ENCODE data around the gene SHROOM2.

SHROOM2 gene

DNA sequence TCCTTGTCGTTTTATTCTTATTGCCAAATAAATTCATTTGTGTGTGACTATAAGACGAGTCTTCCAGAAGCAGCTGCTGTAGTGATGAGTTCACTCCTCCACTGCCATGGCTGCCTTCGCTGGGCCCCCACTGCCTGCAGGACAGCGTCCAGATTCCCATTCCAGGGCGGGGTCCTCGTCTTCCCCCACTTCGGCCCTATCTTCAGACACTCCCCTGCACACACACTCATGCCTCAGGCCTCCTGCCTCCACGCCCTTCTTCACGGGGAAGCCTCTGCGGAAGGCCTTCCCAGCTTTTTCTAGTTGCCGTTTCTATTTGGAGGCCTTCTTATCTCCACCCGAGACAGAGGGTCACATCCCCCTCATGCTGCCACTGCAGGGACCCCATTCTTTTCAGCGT lies 80.4 kb downstream of the SHROOM2 start:
- DNase-seq = no peak

DNA sequence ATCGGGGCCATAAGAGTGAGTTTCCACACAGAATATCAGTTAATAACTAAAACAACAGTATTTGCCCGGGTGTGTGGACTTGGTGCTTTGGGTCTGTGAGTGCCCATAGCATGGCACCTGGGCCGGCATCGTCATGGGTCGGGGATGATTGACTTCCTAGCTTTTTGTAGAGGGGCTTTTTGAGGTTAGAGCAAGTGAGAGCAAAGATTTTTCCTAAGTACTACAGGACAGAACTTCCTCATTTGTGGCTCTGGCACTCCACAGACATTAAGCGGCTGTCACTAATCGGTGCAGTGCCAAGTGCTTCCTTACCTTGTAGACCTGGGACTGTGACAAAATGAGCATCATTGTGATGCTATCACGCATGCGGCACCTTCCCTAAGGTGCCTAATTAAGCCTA lies 81.0 kb downstream of the SHROOM2 start:
- no peak for DNase-seq

DNA sequence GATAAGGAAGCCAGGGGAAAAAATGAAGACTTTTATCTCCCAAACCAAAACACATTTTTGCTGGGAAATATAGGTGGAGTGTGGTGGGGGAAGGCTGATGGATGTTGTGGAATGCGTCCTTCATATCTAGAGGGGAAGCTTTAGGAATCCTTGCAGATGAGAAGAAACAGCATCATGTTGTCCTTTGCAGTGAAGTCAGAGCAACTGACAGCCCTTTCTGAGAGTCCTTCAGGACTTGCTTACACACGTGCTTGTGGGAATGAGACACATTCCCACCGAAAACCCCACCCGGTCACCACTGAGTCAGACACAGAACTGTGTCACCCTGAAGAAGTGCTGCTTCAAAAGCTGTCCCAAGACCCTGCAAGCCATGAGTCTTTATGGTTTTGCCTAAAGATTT lies 81.5 kb downstream of the SHROOM2 start:
- DNase-seq = no peak

DNA sequence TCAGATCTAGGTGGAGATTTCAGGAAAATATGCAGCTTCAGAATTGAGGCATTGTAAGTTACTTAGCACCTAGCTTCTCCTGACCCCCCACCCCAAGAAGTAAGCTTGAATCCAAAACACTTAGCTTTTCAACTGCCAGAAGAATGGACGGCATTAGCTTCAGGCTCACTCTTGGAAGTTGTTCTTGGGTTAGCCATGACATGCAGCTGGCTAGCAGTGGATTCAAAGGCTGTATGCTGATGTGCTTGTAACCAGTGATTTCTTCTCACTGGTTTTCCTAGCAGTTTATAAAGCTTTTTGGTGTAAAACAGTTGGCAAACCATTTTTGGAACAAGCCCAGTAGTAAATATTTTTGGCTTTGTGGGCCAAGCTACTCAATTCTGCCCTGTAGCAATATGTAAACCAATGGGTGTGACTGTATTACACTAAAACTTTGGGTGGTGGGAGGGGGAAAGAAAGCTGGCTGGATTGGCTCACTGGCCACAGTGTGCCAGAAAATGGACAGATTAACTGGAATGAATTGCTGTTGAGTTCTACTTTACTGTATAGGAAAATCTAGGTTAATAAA lies 85.6 kb downstream of the SHROOM2 start:
- no peak for DNase-seq

DNA sequence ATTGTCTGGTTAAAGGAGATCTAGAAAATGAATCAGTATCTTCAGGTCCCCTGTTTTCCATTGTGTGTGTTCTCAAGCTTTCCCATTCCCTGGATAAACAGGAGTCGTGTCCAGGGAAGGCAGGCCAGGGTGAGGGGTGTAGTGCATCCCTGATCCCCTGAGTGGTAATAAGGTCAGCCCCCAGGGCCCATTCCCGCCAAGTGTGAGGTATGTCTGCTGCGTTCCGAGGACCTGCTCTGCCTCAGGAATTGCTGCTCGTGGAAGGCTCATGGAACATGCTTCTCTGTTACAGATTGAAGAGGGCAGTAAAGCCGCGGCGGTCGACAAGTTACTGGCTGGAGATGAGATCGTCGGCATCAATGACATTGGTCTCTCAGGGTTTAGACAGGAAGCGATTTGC lies 87.1 kb downstream of the SHROOM2 start:
- no peak for DNase-seq

DNA sequence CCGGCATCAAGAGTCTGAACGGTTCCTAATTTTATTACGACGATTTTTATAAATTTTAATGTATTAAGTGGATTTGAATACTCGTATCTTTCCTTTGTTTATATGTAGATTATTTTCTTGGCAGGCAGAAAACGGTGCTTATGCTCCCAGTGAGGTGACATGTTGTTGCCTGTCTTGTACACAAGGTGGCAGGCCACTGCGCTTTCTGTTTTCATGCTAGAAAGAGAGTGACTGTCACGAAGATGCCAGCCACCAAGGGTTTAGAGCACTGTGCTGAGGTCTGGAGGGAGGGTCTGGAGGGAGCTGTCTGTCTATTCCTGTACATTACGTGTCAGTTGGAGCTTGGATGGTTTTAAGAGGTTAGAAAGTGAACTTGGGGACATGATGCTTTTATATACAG lies 87.7 kb downstream of the SHROOM2 start:
- DNase-seq = peak; percentile 19

DNA sequence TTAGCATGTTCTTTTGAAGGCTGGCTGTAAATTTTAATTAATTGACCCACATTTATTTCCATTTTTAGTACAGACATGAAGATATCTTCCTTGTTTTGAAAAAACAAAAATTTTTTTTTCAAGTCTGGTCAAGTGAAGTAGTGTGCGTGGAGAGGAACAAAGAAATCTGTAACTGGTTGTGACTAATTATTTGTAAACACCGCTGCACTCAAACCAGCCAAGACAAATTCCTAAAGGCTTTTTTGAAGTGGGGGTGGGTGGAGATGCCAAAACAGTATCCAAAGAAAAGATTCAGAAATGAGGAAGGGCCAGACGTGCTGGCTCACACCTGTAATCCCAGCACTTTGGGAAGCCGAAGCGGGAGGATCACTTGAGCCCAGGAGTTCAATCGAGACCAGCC lies 88.3 kb downstream of the SHROOM2 start:
- DNase-seq = no peak

DNA sequence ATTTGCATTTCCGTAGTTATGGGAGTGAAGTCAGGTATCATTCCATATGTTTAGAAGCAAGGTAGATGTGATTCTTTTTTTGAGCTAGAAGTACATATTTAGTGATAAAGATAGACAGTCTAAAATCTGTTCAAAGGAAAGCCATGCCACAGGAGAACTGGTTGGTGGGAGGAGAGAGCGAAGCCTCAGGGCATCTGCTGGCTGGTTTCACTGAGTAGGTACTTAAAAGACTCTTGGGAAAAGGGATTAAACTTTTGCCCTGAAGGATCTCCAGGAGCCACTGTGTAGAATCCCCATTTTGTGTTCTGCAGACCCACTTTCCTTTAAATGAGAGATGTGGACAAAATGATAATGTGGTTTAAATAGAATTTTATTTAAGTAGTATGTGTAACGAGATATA lies 89.6 kb downstream of the SHROOM2 start:
- DNase-seq = no peak

DNA sequence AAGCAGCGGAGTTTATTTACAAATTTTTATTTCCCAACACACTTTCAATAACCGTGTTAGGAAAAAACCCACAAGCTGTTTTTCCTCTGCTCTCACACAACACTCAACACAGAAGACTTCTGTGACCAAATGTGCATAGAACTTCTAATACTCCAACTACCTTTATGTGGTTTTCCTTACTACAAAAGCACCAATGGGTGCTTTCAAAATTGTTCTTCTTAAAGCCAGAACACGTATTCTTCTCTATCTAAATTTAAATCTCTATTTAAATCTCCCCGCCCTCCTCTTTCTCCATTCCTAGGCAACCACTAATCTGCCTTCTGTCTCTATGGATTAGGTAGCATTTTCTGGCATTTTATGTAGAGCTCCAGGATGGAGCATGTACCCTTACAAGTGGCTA lies 90.0 kb downstream of the SHROOM2 start:
- no peak for DNase-seq

DNA sequence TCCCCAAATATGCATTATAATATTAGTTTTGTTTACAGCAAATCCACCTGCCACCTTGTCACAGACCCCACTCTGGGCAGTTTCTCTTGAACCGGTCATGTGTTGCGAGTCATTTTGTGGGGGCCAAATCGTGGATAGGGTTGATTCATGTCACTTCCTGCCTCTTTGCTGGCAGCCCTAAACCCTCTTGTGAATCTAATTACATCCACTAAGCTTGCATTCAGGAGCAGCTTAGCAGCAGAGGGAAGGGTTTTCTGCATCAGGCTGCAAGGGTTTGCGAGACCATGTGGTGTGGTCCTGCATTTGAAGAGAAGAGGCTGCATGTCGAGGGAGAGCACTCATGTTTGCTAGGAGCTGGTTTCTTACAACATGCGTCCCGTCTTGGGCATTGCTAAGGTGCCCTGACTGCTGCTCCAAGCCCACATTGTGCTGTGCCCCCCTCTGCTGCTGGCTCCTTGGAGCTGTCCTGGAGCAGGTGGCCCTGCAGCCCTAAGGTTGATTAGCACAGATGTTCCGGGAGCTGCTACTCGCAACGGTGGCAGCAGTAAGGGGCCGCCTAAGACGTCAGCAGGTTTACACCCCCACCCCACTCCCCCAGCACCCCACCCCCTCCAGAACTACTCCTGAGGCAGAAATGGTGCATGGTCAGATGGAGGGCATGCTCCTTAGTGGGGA lies 92.1 kb downstream of the SHROOM2 start:
- DNase-seq = peak; percentile 79

DNA sequence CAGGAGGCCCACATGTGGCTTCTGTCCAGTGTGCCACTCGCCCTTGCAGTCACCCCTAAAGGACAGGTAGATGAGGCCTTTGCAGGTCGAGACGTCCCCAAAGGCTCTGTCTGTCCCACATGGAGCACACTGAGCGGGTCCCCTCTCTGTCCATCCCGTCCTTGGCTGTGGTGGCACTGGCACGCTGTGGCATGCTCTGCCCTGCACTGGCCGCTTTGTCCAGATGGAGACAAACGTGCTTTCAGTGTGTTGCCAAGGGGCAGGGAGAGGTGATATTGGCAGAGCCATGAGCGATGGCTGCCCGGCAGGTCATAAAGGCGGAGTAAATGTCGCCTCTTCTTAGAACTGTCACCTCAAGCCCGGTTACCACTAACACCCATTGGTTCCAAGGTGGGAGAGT lies 94.0 kb downstream of the SHROOM2 start:
- DNase-seq = no peak

DNA sequence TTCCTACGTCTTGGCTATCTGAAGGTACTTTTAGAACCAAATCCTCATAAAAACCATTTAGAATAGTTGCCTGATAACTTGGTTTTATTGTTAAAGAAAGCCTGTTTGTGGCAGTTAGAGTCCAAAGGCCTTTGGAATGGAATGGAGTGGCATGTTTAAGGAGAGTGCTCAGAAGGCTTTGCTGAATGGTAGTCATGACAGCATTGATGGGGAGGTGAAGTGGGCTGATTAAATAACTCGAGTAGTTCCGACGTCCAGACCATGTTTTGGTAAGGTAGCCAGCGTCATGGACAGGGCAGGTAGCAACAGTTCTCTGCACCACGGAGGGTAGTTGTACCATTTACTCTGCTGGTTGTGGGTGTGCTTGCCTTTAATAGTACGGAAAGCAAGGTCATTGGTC lies 94.6 kb downstream of the SHROOM2 start:
- DNase-seq = no peak

DNA sequence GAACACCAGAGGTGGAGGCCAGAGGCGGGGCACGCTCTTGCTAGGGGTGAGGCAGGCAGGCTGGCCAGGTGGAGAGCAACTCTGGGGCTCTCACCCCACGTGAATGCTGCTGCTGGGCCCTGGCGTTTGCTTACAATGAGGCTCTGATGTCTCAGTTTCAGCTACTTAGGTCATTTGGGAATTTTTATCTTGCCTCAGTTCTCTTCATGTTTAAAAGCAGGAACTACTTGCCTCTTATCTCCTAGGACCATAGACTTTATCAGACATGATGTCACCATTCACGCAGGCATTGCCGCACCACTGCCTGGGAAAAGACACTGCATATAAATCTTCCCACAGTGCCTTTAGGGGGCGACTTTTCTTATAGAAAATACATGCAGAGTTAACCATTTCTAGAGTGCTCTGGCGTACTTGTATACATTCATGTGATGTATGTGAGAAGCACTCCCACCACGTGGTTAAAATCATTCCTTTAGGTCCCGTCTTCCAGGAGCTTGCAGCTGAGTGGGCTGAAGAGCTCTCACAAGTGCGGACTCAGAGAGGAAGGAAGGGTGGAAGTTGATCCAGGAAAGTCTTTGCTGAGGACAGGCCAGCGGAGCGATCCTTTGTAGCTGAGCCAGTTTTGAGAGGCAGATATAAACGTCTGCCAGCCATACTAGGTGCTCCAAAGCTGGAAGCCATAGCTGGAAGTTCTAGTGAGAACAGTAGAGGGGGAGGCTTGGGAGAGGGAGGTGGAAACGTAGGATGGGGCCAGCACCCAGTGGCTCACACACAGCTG lies 96.6 kb downstream of the SHROOM2 start:
- no peak for DNase-seq

DNA sequence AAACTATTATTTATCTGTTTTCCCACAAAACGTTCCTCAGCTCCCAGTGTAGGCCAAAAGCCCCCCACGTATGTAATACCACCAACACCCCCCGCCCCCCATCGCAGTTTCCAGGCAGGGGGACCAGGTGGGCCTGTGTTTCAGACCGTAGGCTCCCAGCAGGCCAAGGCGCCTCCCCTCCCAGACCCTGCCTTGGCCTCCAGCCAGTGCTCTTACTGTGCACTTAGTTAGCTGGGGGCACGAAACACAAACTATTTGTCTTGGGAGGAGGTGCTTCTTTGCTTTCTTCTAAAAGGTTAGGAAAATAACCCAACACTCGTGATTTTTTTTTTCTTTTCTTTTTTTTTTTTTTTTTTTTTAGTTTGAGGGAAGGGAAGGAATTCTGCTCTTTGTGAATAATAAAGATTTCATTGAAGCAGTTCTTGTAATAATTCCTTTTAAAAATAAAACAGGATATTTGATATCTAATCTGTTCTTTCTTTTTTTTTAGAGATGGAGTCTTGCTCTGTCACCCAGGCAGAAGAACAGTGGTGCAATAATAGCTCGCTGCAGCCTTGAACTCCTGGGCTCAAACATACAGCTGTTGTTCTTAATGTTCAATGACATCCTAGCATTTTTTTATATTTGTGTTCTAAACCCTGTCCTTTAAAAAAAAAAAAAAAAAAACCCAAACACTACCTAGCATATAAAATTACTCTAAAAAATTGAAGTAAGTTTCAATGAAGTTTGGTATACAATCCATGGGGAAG lies 98.0 kb downstream of the SHROOM2 start:
- peak; percentile 54 for DNase-seq

DNA sequence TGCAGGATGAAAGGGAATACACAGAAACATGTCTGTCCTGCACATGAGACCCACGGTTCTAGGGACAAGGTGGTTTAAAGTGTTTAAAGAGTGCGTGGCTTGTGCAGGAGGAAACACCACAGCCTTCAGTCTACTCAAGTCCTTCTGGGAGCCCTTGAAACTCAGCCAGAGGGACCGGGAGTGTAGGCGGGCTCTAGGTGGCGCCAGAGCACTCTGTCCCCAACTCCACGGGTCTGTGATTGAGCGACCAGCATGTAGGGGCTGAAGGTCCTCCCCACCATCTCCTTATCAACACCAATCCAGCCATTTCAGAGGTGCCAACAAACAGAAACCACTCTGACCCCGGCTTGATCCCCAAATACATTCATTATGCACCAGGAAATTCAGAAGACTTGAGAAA lies 98.9 kb downstream of the SHROOM2 start:
- DNase-seq = peak; percentile 18

DNA sequence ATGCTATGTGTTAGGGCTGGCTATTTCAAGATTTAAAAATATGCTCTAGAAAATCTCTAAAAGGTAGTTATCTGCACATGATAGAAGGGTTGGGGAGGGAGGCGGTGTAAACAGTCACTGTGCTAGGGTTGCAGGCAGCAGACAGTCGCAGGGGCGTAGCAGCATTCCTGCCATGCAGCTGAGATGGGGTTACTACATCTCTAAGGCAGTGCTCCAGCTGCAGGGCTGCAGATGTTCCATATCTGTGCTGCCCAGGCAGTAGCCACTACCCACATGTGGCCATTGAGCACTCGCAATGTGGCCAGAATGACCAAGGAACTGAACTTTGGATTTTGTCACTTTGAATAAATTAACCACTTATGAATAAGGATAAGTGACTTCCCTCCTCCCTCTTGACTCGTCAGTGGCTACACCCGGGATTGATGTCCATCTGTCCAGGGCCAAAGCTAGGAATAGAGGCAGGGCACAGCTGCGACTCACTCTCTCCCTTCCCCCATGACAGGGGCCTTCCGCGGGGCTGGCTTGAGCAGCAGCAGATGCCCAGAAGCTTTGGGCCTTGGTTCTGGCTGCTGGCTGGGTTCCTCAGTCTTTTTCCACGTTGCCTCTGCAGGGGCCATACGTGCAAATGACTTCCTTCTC lies 101.5 kb downstream of the SHROOM2 start:
- no peak for DNase-seq

DNA sequence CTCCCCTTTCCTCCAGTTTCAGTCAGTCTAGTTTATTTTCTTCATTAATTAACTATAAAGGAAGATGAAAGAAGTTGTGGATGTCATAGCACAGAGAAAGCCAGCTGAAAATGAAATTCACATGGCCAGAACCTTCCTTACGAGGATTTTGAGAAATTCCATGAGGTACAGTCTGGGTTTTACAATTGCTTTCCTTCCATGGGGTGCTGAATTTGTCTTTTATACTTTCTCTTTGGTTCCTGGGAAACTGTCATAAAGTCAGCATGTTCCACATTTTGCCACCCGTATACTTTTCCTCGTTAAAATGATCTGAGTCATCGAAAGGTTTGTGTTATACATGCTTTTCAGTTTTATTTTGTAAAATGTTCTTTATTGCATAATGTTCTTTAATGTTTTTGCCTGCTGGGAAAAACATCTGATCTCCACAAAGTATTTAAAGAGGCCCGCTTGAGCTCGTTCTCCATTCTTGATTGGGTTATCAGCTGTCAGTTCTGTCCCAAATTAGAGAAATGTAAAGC lies 102.8 kb downstream of the SHROOM2 start:
- no peak for DNase-seq

DNA sequence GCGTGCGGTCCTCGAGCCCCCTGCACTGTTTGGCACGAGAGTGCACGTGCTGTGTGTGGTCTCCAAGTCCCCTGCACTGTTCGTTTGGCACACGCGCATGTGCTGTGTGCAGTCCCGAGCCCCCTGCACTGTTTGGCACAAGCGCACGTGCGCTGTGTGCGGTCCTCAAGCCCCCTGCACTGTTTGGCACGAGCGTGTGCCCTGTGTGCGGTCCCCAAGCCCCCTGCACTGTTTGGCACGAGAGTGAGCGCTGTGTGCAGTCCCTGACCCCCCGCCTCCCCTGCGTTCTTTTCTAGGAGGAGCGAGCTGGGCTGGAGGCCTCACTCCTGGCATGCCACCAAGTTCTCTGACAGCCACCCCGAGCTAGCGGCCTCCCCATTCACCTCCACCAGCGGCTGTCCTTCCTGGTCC lies 104.5 kb downstream of the SHROOM2 start:
- DNase-seq = no peak

DNA sequence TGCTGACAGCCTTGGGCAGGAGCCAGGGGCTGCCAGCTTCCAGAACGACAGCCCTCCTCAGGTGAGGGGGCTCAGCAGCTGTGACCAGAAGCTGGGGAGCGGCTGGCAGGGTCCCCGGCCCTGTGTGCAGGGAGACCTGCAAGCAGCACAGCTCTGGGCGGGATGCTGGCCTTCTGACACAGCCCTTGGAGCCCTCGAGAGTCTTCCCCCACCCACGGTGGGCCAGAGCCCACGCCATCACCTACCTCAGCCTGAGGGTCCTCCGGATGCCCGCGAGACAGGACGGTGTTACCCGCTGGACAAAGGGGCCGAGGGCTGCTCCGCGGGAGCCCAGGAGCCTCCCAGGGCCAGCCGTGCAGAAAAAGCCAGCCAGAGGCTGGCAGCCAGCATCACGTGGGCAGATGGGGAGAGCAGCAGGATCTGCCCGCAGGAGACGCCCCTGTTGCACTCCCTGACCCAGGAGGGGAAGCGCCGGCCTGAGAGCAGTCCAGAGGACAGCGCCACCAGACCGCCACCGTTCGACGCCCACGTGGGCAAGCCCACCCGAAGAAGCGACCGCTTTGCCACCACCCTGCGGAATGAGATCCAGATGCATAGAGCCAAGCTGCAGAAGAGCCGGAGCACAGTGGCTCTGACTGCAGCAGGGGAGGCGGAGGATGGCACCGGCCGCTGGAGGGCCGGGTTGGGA lies 109.1 kb downstream of the SHROOM2 start:
- no peak for DNase-seq

DNA sequence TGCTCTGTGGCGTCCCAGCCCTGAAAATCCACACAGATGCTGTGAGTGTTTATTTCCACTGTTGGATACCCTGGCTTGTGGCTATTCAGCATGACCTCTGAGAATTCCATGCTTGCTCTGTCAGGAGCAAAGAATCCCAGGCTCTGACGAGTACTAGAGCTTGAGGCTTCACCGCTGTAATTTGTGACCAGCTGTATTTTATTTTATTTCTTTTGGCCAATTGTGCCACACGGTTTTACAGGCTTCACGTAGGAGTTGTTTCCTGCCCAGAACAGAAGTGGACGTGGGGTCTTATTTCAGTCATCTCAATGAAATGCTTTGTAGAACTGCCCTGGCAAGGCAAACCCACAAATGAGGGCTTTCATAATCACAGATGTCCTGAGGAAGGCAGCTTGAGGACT lies 111.5 kb downstream of the SHROOM2 start:
- DNase-seq = no peak

DNA sequence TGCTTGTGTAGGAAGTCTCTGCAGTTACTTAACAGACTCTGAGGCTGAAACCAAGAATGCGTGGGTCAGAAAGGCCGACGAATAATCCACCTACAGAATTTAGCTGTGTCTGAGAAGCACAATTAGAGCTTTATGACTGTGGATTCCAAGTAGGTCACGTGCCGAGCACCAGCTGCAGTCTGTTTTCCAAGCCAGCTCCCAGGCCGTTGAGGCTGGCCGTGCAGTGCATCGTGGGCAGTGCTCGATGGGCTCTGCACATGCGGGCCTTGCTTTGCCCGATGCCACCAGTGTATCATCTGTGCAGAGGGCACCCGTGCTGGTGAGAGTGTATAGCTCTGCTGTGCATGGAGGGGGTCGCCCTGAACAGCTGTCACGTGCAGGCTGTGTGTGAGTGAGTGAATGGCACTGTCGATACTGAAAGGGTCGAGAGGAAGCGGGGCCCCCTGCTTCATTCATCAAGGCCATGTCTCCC lies 113.4 kb downstream of the SHROOM2 start:
- DNase-seq = peak; percentile 16

DNA sequence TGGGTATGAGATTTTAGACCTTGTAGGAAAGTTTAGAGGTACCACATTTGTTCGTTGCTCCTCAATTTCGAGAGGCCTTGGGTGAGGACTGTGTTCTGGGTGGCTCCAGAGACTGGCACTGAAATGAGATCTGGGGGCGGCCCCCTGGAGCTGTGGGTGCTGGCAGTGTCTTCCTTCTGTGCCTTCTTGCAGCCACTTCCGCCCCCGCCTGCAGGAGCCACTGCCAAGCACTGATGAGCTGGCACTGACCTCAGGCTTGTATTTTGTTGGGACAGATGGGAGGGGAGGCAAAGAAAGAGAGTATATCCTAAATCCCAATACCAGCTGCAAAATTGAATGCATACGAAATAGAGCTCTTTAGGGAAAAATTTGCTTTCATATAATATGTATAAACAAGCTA lies 116.4 kb downstream of the SHROOM2 start:
- peak; percentile 45 for DNase-seq
